Measurements from ENCODE around the gene CCDC116.
"Not testable (repeated sequence)": the region's sequence is repeated elsewhere in the genome, so short reads cannot be mapped to it uniquely, and the experiment has no call there.

Gene CCDC116, protein sequence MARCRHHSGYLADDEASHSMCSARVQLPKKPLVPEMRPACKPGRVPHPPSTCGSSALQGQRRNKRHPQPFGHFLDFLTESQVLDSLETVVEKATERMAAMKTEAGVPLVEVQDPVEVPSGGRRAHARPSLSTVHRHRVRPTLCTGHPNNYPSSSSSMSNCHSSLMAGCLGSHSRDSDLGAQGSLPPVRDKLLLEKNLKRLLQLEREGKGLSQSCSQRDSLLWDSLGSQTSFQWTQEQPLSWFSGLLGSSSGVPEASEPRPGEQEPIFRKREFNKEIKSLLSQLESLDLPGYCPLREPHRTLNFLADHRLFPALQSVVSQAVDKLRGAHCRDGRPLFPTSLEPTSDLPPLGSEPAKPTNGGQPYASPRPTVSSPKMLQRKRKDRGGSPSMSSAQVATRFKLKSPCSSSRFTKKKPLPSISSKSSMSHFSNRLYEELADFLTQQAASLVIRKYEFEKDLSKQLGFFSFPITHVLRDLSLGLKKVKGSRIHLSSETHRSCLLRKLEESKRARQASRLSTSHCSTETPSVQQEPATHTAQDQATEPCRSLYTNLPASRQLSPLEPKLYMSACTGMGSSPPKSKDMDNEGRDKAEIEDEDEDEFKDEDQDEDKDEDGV

DNA sequence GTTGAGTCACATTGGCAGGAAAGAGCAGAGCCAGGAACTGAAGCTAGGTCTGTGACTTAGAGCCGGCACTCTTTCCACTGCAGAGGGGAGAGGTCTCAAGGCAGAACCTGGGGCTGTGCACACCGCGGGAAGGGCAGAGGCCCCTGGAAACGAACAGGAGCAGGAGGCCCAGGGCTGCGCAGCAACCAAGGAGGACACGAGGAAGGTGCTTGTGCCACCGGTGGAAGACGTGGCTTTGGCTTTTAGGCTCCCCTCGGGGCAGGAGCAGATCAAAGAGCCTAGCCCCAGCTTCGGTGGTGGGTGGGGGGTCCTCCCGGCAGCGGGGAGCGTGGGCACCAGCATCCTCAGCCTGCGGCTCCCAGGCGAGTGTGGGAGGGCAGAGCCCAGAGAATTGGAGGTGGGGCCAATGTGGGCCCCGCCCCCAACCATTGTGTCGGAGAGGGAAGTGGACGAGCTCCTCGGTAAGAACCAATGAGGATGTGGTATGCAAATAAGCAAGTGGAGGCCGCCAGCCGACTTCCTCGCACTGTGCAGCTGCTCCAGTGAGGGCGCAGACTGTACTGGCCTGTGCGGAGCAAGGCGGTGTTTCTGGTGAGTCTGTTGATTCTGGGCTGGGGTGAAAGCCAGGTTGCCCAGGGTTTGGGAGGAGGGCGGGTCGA, at the start of gene CCDC116:
TSS of gene CCDC116 (plus strand) at position 524 of the 659 bp plus-strand sequence. CDS start 422 bp downstream, outside the sequence.
- in situ Hi-C loops (cut with MboI; ENCODE audit: low sequenced_read_pairs): no loop called here

DNA sequence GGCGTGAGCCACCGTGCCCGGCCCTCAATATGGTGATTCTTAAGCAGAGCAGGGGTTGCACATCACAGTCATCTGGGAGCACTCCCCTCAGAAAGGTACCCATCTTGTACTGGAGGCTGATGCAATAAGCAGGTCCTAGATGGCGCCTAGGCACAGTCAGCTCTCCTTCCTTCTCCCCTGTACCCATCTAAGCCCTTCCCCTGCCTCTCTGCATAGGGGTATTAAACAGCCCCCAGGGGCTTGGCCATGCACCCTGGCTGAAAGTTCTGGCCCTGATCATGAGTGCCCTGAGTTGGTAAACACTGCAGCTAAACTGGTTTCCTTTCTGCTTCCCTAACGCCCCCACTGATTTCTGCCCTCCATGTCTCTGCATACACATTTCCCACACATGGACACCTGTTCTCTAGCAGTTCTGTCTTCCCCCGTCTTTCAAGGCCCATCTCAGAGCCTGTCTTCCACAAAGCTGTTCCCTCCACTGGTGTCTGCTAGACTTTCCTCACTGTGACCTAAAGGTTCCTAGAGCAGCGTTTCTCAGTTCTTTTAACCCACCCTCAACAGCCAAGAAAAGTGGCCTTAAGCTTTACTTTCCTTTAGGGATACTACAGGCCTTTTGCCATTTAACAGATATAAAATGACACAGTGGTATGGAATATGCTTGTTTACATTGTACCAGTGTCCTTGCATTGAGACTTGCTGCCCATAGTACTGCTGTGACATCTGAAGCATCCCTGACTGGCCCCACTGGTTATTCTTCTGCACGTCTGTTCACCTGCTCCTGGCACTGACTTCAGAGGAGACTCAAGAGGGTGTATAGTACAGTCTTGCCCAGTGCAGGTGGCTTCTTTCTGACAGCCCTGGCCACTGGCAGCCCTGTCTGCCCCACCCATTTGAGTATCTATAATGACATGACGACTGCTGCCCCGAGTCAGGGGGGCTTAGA, 49.5 kb upstream of the CCDC116 start:
- in situ Hi-C loops (cut with MboI; ENCODE audit: low sequenced_read_pairs): no loop called here

DNA sequence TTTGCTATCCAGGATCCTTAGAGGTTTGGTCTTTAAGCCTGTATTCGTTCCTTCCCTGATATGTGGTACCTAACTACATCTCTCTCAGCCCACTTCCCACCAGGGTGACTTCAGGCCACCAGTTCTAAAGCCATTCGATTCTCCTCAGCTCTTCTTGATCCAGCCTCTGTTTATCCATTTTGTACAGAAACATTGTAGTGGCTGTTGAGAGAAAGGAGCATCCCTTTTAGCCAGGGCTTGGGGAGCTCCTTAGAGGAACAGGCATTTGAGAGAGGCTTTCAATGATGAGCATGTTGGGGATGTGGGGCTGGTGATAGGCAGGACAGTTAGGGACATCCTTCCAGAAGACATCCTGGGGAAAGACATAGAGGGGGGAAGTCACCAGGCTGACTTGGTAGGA, 47.2 kb upstream of the CCDC116 start:
- in situ Hi-C loops (cut with MboI; ENCODE audit: low sequenced_read_pairs): no loop called here

DNA sequence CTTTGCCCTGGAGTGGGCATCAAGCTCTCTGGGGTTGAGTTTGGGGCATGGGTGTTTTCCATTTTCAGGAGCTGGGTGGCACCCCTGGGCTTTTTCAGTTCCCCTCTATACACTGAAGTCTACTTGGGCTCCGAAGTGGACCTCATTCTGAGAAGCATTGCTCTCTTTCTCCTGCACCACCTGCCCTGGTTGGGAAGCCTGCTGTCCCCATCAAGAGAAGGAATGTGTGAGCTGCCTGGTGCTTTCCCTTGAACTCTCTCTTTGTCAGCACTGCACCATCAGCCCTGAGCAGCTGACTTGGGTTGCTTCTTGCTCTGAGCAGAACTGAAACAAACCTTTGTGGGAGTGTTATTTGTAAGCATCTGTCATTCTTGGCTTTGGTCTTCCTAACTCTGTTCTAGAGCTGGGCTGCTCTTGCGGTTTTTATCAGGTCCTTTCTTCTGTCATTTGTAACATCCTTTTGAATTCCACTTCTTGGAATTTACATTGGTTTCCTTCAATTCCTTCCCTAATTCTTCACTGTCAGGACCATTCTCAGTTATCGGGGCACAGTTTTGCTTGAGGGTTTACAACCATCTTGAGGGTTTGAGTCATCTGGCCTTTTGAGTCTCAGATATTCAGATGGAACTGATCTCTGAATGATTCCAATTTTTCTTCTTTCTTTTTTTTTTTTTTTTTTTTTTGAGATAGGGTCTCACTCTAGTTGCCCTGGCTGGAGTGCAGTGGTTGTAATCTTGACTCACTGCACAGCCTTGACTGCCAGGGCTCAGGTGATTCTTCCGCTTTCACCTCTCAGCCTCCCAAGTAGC, 44.6 kb upstream of the CCDC116 start:
- in situ Hi-C loops (cut with MboI; ENCODE audit: low sequenced_read_pairs): no loop called here

DNA sequence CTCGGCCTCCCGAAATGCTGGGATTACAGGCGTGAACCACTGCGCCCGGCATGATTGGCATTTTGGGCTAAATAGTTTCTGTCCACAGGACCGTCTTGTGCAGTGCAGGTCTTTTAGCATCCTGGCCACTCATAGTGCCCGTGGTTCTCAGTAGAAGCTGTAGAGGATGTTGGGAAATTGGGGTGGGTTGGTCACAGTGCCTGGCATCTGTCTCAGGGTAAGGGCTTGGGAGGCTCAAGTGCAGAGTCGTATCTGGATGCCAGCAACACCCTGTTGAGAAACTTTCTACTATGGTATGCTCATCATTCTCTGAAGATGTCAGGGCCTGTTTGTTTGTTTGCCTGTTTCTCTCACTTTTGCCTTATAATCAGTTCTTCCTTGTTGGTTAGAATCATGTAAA, 43.2 kb upstream of the CCDC116 start:
- in situ Hi-C loops (cut with MboI; ENCODE audit: low sequenced_read_pairs): no loop called here

DNA sequence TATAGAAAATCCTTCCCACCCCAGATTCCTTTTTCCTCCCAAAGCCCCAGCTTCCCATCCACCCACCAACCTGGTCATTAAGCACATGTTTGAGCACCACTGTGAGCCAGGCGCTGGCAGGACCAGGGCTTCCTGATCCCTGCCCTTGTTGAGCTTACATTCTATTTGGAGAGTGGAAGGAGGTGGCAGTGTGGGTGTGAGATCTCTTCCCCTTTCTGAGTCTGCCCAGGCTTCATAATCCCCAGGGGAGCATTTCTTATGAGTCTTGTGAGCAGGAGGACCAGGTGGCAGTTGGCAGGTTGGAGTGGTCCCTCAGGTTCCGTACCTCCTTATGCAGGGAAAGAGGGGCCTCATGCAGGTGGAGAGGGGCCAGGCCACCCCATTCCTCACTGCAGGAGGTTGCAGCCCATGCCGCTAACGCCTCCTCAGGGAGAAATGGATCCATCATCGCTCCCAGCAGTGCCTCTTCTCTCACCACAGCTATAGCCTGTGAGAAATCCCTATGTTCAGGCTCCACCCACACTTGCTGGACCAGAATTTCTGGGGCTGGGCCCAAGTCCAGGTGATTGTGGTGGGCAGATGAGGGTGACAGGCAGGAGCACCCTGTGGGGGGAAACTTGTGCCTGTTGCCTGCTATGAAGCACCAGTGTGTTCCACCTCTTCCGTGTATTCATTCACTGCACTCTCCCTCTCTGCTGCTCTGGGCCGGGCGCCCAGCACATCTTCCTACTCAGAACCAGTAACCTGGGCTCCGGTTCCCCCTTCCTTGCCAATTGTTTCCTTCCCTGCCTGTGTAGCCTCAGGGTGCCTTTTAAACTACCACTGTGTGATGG, 41.5 kb upstream of the CCDC116 start:
- in situ Hi-C loops (cut with MboI; ENCODE audit: low sequenced_read_pairs): no loop called here

DNA sequence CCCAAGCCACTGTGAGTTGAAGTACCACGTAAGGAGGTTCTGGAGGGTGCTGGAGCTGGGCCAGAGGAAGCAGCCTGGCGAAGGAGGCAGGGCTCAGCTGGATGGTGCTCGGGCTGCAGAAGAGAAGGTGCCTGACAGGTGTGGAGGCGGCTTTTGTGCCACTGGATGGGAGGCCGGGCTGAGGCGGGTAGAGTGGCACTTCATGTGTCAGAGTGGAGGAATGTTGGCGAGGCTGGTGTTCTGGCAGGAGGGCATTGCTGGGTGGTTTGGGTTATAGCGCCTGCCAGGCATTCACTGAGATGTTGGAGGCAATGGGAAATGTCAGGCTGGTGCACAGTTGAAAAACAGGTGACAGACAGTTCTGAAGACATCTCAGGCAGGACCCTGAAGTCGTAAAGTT, 40.9 kb upstream of the CCDC116 start:
- in situ Hi-C loops (cut with MboI; ENCODE audit: low sequenced_read_pairs): no loop called here

DNA sequence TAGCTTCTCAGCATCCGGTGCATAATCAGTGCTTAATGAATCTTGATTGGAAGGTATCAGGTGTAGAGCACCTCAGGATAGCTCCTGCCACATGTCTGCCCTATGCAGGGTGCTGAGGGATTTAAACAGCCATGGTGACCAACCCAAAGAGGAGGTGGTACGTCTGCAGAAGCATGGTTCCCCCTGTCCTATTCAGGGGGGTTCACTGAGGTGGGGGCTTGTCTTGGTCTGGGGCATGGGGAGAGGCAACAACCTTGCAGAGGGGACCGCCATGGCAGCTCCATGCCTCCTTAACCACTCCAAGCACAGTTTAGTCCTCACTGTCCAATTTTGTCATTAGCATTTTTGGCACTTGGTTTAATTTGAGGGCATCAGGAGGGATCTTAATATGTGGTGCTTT, 40.1 kb upstream of the CCDC116 start:
- in situ Hi-C loops (cut with MboI; ENCODE audit: low sequenced_read_pairs): no loop called here

DNA sequence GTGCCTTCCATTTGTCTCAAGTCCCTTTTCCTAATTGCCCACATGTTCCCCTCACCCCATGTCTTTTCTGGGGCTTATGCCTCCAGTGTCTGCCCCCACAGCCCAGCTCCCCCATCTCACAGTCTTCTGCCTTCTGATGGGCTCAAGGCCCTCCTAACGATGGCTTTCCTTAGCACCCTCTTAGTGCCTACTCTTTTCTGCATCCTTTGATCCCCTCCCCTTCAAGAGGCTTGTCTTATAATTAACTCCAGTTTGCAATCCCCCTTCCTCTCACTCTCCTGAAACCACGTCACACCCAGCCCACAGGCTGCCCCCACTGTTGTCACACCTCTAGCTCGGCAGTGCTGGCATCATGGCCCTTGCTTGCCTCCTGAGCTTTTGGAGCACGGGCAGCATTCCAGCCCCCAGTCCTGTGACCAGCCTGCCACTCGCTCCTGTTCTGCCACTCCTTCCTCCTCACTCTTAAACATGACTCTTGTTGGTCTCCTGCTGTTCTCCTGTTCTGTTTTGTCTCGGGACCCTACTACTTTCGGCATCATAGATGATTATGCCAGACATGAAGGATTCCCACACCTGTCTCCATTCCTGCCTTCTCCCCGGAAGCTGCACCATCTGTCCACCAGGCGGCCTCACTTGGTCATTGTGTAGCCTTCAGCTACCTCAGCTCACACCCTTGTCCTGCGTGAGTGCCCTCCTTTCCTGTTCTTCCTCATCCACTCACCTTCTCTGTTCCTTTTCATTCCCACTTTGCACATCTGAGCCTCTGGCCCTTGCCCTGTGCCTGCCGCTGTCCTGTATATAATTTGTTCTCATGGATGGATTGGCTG, 38.9 kb upstream of the CCDC116 start:
- in situ Hi-C loops (cut with MboI; ENCODE audit: low sequenced_read_pairs): no loop called here

DNA sequence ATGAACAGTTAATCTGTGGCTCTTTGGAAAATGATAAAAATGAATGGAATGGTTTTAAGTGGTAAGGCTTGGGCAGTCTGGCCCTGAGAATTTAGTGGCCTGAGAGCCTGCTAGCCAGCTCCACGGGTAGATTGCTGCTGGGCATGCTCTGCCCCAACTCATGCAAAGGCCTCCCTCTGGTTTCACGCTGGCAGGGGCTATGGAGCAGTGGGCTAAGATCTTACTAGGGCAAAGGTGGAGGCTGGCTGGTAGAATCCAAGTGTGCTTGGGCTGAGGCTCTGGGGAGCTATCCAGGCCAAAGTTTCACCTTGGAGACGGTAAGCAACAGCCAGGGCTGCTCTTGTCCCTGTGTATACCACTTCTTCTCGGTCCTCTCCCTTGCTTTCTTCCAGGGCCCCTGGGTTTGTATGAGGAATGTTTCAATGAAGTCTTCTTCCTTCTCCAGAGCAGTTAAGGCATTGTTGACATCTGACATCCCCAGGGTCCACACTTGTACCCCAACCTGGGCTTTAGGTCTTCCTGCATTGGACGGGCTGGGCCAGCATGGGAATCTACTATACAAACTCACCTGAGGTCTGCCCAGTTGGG, 37.6 kb upstream of the CCDC116 start:
- in situ Hi-C loops (cut with MboI; ENCODE audit: low sequenced_read_pairs): no loop called here

DNA sequence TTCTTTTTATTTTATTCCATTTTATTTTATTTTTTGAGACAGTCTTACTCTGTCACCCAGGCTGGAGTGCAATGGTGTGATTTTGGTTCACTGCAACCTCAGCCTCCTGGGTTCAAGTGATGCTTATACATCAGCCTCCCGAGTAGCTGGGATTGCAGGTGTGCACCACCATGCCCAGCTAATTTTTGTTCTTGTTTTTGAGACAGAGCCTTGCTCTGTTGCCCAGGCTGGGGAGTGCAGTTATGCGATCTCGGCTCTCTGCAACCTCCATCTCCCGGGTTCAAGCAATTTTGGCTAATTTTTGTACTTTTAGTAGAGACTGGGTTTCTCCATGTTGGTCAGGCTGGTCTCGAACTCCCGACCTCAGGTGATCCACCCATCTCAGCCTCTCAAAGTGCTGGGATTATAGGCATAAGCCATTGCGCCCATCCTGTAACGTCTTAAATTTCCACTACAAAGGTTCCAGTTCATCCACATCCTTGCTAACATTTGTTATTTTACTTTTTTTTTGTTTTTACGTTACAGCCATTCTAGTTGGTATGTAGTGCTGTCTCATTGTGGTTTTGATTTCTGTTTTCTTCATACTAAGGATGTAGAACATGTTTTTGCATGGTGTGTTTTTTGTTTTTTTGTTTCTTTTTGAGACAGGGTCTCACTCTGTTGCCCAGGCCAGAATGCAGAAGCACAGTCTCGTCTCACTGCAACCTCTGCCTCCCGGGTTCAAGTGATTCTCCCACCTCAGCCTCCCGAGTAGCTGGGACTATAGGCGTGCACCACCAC, 36.0 kb upstream of the CCDC116 start:
- in situ Hi-C loops (cut with MboI; ENCODE audit: low sequenced_read_pairs): not testable (repeated sequence)

DNA sequence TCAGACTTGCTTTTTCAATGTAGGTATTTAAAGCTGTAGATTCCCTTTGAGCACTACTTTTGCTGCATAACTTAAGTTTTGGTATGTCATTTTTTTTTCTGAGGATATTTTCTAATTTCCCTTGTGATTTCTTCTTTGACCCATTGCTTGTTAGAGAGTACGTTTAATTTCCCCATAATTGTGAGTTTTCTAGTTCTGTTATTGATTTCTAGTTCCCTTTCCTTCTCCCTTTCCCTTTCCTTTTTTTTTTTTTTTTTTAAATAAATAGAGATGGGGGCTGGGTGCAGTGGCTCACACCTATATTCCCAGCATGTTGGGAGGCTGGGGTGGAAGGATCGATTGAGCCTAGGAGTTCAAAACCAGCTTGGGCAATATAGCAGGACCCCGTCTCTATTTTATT, 34.3 kb upstream of the CCDC116 start:
- in situ Hi-C loops (cut with MboI; ENCODE audit: low sequenced_read_pairs): no loop called here

DNA sequence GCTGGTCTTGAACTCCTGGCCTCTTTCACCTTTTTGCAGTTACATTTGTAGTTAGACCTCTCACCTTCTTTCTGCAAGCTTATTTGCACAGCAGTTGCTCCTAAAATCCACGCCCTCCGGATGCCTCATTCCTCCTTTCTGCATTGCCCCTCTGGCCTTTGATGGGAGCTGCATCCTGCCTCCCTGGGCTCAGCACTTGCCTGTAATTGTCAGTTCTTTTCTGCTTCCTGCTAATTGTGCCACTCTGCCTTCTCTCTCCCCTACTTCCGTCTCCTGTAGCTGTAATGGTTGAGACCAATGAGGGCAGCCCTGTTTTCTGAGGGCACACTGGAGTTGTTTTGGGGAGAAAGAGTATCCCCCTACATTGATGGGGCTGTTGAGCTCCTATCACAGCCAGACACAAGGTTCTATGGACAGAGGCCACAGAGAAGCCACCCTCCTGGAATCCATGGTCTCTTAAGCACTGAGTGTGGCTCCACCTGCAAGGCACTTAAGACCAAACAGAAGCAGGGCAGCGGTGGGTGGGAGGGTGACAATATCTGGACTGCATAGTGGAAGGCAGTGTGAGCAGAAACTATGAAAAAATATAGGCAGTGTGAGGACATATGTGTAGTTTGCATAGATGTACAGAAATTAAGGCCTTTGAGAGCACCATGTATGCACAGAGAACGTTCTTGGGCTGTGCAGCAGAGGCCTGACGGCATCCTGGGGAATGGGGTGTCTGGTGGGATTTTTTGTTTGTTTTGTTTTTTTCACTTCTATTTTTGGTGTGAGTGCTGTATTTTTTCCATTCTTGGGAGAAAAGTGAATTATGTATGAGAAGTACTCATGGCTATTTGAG, 33.3 kb upstream of the CCDC116 start:
- in situ Hi-C loops (cut with MboI; ENCODE audit: low sequenced_read_pairs): no loop called here

DNA sequence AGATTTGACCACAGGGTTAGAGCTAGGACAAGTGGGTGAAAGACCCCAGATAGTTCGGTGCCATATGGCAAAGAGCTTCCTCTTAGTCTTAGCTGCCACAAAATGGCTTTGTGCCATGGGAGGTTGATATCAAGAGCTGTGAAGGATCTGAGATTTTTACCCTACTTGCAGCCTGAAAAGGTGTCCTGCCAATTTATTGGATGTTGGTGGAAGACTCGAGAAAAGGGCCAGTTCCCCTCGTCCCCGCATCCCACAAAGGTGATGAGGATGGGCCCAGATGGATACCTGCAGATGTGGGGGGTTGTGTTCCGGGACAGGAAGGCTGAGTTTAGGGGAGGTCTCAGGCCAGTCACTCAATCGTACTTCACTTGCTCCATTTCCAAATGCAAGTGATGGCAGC, 30.0 kb upstream of the CCDC116 start:
- in situ Hi-C loops (cut with MboI; ENCODE audit: low sequenced_read_pairs): no loop called here

DNA sequence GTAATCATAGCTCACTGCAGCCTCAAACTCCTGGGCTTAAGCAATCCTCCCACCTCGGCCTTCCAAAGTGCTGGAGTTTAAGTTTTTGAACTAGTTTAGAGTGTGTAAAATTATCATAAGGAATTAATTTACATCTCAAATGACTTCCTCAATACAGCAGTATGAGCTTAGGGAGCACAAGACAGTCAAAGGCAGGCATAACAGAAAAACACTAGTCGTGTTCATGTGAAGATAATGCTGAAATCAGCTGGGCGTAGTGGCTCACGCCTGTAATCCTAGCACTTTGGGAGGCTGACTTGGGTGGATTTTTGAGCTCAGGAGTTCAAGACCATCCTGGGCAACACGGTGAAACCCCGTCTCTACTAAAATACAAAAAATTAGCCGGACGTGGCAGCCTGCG, 28.6 kb upstream of the CCDC116 start:
- in situ Hi-C loops (cut with MboI; ENCODE audit: low sequenced_read_pairs): no loop called here

DNA sequence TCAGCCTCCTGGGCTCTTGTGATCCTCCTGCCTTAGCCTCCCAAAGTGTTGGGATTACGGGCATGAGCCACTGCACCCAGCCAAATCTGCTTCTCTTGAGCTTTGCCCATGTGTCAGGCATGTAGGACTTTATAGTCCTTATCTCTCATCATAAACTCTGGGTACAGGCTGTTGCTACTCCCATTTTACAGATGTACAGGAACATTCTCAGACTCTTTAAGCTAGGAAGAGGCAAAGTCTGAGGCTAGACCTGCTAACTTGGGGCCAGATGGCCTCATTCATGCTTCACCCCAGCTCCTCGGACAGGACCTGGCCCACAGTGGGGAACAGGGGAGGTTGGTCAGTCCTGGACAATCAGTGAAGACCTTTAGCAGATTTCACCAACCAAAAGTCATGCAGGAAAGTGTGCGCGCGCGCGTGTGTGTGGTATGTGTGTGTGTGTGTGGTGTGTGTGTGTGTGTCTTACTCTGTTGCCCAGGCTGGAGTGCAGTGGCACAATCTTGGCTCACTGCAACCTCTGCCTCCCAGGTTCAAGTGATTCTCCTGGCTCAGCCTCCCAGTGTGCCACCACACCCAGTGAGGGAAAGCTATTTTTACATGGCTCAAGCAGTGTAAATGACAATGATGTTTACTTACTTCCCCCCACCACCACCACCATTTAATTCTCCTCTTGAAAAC, 26.5 kb upstream of the CCDC116 start:
- in situ Hi-C loops (cut with MboI; ENCODE audit: low sequenced_read_pairs): no loop called here

All from HL-60/S4 (cell line).